Lower lobe of right lung (tissue), 2 donors: ENCODE results near the gene CCDC92B. TPM values are rescaled to one million over a fixed set of nuclear protein-coding genes. Genes with fewer than 3 reads are reported as not detected.
"Not testable (repeated sequence)": the region's sequence is repeated elsewhere in the genome, so short reads cannot be mapped to it uniquely, and the experiment has no call there.

Experiments
- ATAC-seq, 2 donors: fragments of 200-7000 bp; cut with Tn5 transposase; one replicate each; pipeline ENCODE4 v1.9.1; 2020 to 2022; ENCODE audit warnings: mild to moderate bottlenecking in 2 of 2, moderate library complexity in 2 of 2
- DNase-seq: peaks from one replicate; pipeline ENCODE4 v3.0.0-alpha.2; 2020
- H3K27ac ChIP-seq: fragments of 200-600 bp; one replicate; pipeline ENCODE4 v1.8.0; 2022
- H3K27me3 ChIP-seq: fragments of 200-600 bp; one replicate; pipeline ENCODE4 v1.8.0; 2022; ENCODE audit warnings: low read depth
- H3K36me3 ChIP-seq: fragments of 200-600 bp; one replicate; pipeline ENCODE4 v1.8.0; 2022; ENCODE audit warnings: mild to moderate bottlenecking
- H3K4me1 ChIP-seq: fragments of 200-600 bp; one replicate; pipeline ENCODE4 v1.8.0; 2022
- H3K4me3 ChIP-seq: fragments of 200-600 bp; one replicate; pipeline ENCODE4 v1.8.0; 2022; ENCODE audit warnings: mild to moderate bottlenecking
- H3K9me3 ChIP-seq: fragments of 200-600 bp; one replicate; pipeline ENCODE4 v1.8.0; 2022
- intact Hi-C: fragments of 100-400 bp; cut with DNase I; formaldehyde crosslinking; loops from one replicate; pipeline ENCODE4 v1.11.0; 2022
- total RNA-seq: library from RNA; stranded (reverse); fragmentation: NEBNext Ultra II Directional; extraction: Animal tissue kit (Norgen Biotek cat#: 25700); gene quantifications from one replicate; pipeline ENCODE4 v1.2.1, GENCODE V29; 2021
- TF ChIP-seq, protein P1 (sequence below): fragments of 200-600 bp; IDR thresholded peaks from one replicate; pipeline ENCODE4 v1.8.0; 2022; ENCODE audit warnings: antibody characterized with exemption, mild to moderate bottlenecking
- donor health status: DM: no; HTN: yes; CAD: no; lungs with severe emphysema.

CCDC92B gene
- total RNA-seq, 1 donor from 2014 or later: 0.12 TPM

GRCh38 chr17:2789700-2790099, 40.2 kb upstream of the CCDC92B start:
- H3K4me3 ChIP-seq: no peak overlapping the region
- H3K36me3 ChIP-seq: no peaks in the 10 kb centered on the region
- intact Hi-C loops: no loop called here
- no peak for ATAC-seq
- H3K4me1 ChIP-seq: peaks cover 17% of the 10 kb centered on the region
- TF ChIP-seq, protein P1, sequence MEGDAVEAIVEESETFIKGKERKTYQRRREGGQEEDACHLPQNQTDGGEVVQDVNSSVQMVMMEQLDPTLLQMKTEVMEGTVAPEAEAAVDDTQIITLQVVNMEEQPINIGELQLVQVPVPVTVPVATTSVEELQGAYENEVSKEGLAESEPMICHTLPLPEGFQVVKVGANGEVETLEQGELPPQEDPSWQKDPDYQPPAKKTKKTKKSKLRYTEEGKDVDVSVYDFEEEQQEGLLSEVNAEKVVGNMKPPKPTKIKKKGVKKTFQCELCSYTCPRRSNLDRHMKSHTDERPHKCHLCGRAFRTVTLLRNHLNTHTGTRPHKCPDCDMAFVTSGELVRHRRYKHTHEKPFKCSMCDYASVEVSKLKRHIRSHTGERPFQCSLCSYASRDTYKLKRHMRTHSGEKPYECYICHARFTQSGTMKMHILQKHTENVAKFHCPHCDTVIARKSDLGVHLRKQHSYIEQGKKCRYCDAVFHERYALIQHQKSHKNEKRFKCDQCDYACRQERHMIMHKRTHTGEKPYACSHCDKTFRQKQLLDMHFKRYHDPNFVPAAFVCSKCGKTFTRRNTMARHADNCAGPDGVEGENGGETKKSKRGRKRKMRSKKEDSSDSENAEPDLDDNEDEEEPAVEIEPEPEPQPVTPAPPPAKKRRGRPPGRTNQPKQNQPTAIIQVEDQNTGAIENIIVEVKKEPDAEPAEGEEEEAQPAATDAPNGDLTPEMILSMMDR: no peak
- H3K27ac ChIP-seq: no peak overlapping the region
- no peak for DNase-seq
- H3K9me3 ChIP-seq: no peaks in the 10 kb centered on the region
- peaks cover 14% of the 10 kb centered on the region for H3K27me3 ChIP-seq

DNA sequence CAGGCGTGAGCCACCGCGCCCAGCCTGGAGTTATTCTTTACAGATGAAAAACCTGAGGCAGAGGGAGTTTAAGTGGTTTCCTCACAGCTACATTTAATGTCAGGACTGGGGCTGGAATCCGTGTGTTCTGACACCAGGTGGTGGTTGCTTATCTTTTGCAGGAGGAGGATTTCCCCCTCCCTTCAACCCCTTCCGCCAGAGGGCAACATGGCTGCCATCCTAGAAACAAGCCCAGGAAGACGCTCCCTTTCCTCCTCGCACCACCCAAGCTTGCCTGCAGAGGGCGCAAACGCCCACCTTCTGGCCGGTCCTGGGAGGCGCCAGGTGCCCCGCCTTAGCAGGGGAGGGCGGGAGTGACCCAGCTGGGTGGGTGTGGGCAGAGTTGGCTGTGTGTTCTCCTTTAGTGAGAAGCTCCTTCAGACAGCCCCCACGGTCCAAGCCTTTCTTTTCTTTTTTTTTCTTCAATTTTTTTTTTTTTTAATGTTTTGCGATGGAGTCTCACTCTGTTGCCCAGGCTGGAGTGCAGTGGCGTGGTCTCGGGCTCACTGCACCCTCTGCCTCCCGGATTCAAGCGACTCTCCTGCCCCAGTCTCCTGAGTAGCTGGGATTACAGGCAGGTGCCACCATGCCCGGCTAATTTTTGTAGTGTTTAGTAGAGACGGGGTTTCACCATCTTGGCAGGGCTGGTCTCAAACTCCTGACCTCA, 36.9 kb upstream of the CCDC92B start:
- peak; percentile 90 for DNase-seq
- no peak overlapping the region for H3K27ac ChIP-seq

GRCh38 chr17:2785376-2785775, 35.9 kb upstream of the CCDC92B start:
- DNase-seq, intact Hi-C loops, H3K27ac ChIP-seq: not testable (repeated sequence)

More for the DNA sequence above, 36.9 kb upstream of the CCDC92B start:
- TF ChIP-seq, protein P1: peak; percentile 73
- ATAC-seq: peak; percentile 94 to 96
- H3K4me3 ChIP-seq: no peak overlapping the region
- H3K9me3 ChIP-seq: no peaks in the 10 kb centered on the region
- H3K4me1 ChIP-seq: peaks cover 8% of the 10 kb centered on the region
- H3K27me3 ChIP-seq: peaks cover 9% of the 10 kb centered on the region
- H3K36me3 ChIP-seq: no peaks in the 10 kb centered on the region
- intact Hi-C loops: no loop called here

GRCh38 chr17:2784864-2785263, 35.4 kb upstream of the CCDC92B start:
- Histone ChIP-seq H3K4me3 (no peak overlapping the region), H3K9me3 (no peaks in the 10 kb centered on the region), H3K27me3 (peaks cover 8% of the 10 kb centered on the region), H3K36me3 (no peaks in the 10 kb centered on the region), H3K27ac (no peak overlapping the region), H3K4me1 (no peaks in the 10 kb centered on the region)
- no peak for ATAC-seq
- DNase-seq: no peak
- TF ChIP-seq, protein P1: no peak
- intact Hi-C loops: no loop called here

More at GRCh38 chr17:2785376-2785775, 35.9 kb upstream of the CCDC92B start:
- H3K27me3 ChIP-seq, H3K4me1 ChIP-seq, ATAC-seq, H3K4me3 ChIP-seq, H3K36me3 ChIP-seq, H3K9me3 ChIP-seq: not testable (repeated sequence)

- no peak for ATAC-seq
- intact Hi-C loops: no loop called here
- no peak for DNase-seq
- no peaks in the 10 kb centered on the region for H3K4me1 ChIP-seq
- no peaks in the 10 kb centered on the region for H3K36me3 ChIP-seq
- no peaks in the 10 kb centered on the region for H3K9me3 ChIP-seq
- no peak overlapping the region for H3K4me3 ChIP-seq
- H3K27me3 ChIP-seq: peaks cover 15% of the 10 kb centered on the region
- TF ChIP-seq, protein P1: no peak
- no peak overlapping the region for H3K27ac ChIP-seq
These were observed 34.0 kb upstream of the CCDC92B start for GRCh38 chr17:2783310-2784030.

DNA sequence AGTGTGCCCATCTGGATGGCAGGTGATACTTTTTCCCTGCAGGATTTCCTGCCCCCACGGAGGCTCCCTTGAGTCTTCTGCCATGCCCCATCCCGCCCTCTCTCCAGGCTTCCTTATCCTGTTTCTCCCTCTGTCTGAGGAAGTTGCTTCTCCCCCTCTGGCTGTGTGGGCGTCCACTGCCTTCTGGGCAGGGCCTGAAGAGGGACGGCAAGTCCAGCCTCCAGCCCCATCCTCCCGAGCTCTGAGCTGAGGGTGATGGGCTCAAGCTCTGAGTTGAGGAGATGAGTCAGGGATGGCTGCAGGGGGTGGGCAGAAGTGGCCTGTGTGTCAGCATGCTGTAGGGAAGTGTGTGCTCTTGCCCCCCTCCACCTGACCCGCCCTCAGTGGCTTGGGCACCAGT, 32.6 kb upstream of the CCDC92B start:
- Histone ChIP-seq H3K36me3 (no peaks in the 10 kb centered on the region), H3K9me3 (no peaks in the 10 kb centered on the region), H3K27ac (no peak overlapping the region), H3K27me3 (peaks cover 26% of the 10 kb centered on the region), H3K4me1 (no peaks in the 10 kb centered on the region), H3K4me3 (no peak overlapping the region)
- no peak for ATAC-seq
- intact Hi-C loops: no loop called here
- DNase-seq: peak; percentile 59
- TF ChIP-seq, protein P1: no peak

GRCh38 chr17:2781598-2781997, 32.1 kb upstream of the CCDC92B start:
- not testable (repeated sequence) for H3K27ac ChIP-seq, H3K9me3 ChIP-seq

More at GRCh38 chr17:2781598-2781997, 32.1 kb upstream of the CCDC92B start:
- peaks cover 30% of the 10 kb centered on the region for H3K27me3 ChIP-seq
- H3K4me3 ChIP-seq, intact Hi-C loops, H3K4me1 ChIP-seq, DNase-seq, ATAC-seq, H3K36me3 ChIP-seq: not testable (repeated sequence)
